Mucosa of descending colon (tissue), 3 donors: ENCODE measurements around the gene PTPRK. TPM values are rescaled to one million over a fixed set of nuclear protein-coding genes. Genes with fewer than 3 reads are reported as not detected.

ENCODE experiments used
- ATAC-seq: fragments of 200-7000 bp; cut with Tn5 transposase; one replicate; pipeline ENCODE4 v1.9.1; 2020; ENCODE audit warnings: mild to moderate bottlenecking, moderate library complexity
- DNase-seq, 3 donors: peaks; one replicate each; pipeline ENCODE4 v3.0.0-alpha.2; 2020
- H3K36me3 ChIP-seq: fragments of 200-600 bp; one replicate; pipeline ENCODE4 v1.8.0; 2021; ENCODE audit warnings: low read depth, mild to moderate bottlenecking
- H3K4me1 ChIP-seq: fragments of 200-600 bp; one replicate; pipeline ENCODE4 v1.8.0; 2021; ENCODE audit warnings: low read depth, mild to moderate bottlenecking
- H3K4me3 ChIP-seq: fragments of 200-600 bp; one replicate; pipeline ENCODE4 v1.8.0; 2021; ENCODE audit warnings: mild to moderate bottlenecking
- H3K9me3 ChIP-seq: fragments of 200-600 bp; one replicate; pipeline ENCODE4 v1.8.0; 2021; ENCODE audit warnings: mild to moderate bottlenecking
- CTCF ChIP-seq: fragments of 200-600 bp; IDR thresholded peaks from one replicate; pipeline ENCODE4 v1.8.0; 2022; ENCODE audit warnings: antibody characterized with exemption, mild to moderate bottlenecking
- intact Hi-C, 2 donors: fragments of 100-400 bp; cut with DNase I in 1 of 2; cut with micrococcal nuclease in 1 of 2; formaldehyde crosslinking; loops; one replicate each; pipeline versions ENCODE4 v1.11.0 to v1.11.1; 2022; cut with DNase I, micrococcal nuclease
- total RNA-seq, 3 donors: library from RNA; stranded (reverse); fragmentation: NEBNext Ultra II Directional in 2 of 3; extraction: Animal tissue kit (Norgen Biotek cat#: 25700) in 2 of 3; gene quantifications; one replicate each; pipeline versions ENCODE4 v1.2.1 to v1.2.4, GENCODE V29; 2021 to 2023
- donor health status: DM: no; HTN: no; CAD: no; lungs with moderate emphysema.
- donor health status: DM: no; HTN: no; CAD: no.
- donor health status: DM: no; HTN: yes; CAD: no.

The PTPRK gene
- total RNA-seq, 3 donors from 2014 or later, result 75.9 to 159 (median 86.7) TPM

GRCh38 chr6:128078276-128078675, 442.1 kb downstream of the PTPRK start:
- no peak for DNase-seq
- no peaks in the 10 kb centered on the region for H3K4me1 ChIP-seq
- intact Hi-C loops, result no loop called here
- no peak overlapping the region for H3K4me3 ChIP-seq
- TF ChIP-seq CTCF, result no peak
- ATAC-seq, result no peak
- H3K9me3 ChIP-seq, result no peaks in the 10 kb centered on the region
- no peaks in the 10 kb centered on the region for H3K36me3 ChIP-seq

GRCh38 chr6:128076843-128077242, 443.6 kb downstream of the PTPRK start:
- intact Hi-C loops, result no loop called here
- no peaks in the 10 kb centered on the region for H3K4me1 ChIP-seq
- H3K9me3 ChIP-seq, result no peaks in the 10 kb centered on the region
- DNase-seq (no peak), ATAC-seq (no peak)
- no peaks in the 10 kb centered on the region for H3K36me3 ChIP-seq
- no peak for TF ChIP-seq CTCF
- H3K4me3 ChIP-seq, result no peak overlapping the region

GRCh38 chr6:128074567-128074966, 445.8 kb downstream of the PTPRK start:
- no peak overlapping the region for H3K4me3 ChIP-seq
- no peak for TF ChIP-seq CTCF
- ATAC-seq (no peak), DNase-seq (no peak)
- intact Hi-C loops, result no loop called here
- H3K4me1 ChIP-seq, result no peaks in the 10 kb centered on the region
- no peaks in the 10 kb centered on the region for H3K36me3 ChIP-seq
- H3K9me3 ChIP-seq, result no peaks in the 10 kb centered on the region

GRCh38 chr6:128073389-128073788, 447.0 kb downstream of the PTPRK start:
- H3K4me1 ChIP-seq, result no peaks in the 10 kb centered on the region
- H3K36me3 ChIP-seq, result no peaks in the 10 kb centered on the region
- no peaks in the 10 kb centered on the region for H3K9me3 ChIP-seq
- TF ChIP-seq CTCF, result no peak
- no peak overlapping the region for H3K4me3 ChIP-seq
- ATAC-seq (no peak), DNase-seq (no peak)
- intact Hi-C loops, result no loop called here

- DNase-seq, result no peak
- no peak for TF ChIP-seq CTCF
- no peak for ATAC-seq
- Histone ChIP-seq H3K4me1 (no peaks in the 10 kb centered on the region), H3K36me3 (no peaks in the 10 kb centered on the region), H3K9me3 (no peaks in the 10 kb centered on the region), H3K4me3 (no peak overlapping the region)
- intact Hi-C loops, result no loop called here
Measured at GRCh38 chr6:128071212-128071611, 449.2 kb downstream of the PTPRK start.

- intact Hi-C loops, result no loop called here
Measured at GRCh38 chr6:128070406-128070805, 450.0 kb downstream of the PTPRK start.

More at GRCh38 chr6:128070406-128070805, 450.0 kb downstream of the PTPRK start:
- DNase-seq, result no peak
- H3K4me1 ChIP-seq, result no peaks in the 10 kb centered on the region
- no peak for TF ChIP-seq CTCF
- no peaks in the 10 kb centered on the region for H3K9me3 ChIP-seq
- no peak overlapping the region for H3K4me3 ChIP-seq
- H3K36me3 ChIP-seq, result no peaks in the 10 kb centered on the region
- no peak for ATAC-seq
